Measurements from ENCODE around the gene CDKAL1.
"Not testable (repeated sequence)": the region's sequence is repeated elsewhere in the genome, so short reads cannot be mapped to it uniquely, and the experiment has no call there.

Gene CDKAL1

GRCh38 chr6:20549398-20549797 is 15.1 kb downstream of the CDKAL1 start:
- H3K4me3 ChIP-seq (ENCODE audit: low read depth, low read length), result not testable (repeated sequence)

- no peak overlapping the region for H3K4me3 ChIP-seq (ENCODE audit: low read depth, low read length)
Measured at GRCh38 chr6:20554326-20554725, 20.1 kb downstream of the CDKAL1 start.

DNA sequence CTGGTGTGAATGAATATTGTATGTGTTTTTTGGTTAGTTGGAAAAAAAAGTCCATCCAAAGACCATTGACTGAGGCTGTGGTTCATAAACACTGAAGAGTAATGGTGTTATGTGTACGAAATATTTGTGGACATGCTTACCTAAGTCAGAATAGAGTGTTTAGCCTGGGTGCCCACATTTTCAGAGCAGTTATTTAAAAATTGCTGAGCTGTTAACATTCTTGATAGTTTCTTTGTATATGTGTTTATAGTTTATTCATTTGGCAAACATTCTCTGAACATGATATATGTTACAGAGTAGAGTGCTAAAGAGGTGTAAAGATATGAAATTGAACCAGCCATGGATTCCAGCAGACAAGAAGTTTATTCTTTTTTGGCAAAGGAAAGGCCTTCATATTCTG is 20.6 kb downstream of the CDKAL1 start:
- no peak overlapping the region for H3K4me3 ChIP-seq (ENCODE audit: low read depth, low read length)

DNA sequence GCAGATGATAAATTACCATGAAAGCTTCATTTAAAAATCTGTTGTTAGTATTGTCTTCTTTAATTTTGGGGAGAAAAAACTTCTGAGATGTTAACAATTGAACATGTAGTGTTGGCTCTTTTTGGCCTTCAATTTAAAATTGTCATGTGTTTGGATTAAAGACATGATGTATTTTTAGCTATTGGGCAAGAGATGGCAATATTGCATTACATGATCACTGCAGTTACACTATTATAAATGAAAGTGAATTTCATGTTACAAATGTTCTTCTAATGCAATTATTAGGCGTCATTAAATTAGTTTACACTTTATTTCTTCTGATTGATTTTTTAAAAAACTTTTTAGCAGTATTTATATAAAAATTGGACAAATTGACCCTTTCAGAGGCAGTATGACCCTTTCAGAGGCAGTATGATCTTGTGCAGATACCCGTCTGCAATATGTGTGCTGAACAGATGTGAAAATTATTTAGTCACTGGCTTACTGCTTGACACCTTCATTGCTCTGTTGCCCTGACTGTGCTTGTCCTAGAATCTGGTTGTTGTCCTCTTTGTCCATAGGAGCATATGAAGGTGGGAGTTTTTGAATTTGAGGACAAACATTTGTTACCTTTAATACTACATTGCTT is 25.8 kb downstream of the CDKAL1 start:
- no peak overlapping the region for H3K4me3 ChIP-seq (ENCODE audit: low read depth, low read length)

- H3K4me3 ChIP-seq (ENCODE audit: low read depth, low read length), result no peak overlapping the region
Measured at GRCh38 chr6:20563377-20563776, 29.1 kb downstream of the CDKAL1 start.

DNA sequence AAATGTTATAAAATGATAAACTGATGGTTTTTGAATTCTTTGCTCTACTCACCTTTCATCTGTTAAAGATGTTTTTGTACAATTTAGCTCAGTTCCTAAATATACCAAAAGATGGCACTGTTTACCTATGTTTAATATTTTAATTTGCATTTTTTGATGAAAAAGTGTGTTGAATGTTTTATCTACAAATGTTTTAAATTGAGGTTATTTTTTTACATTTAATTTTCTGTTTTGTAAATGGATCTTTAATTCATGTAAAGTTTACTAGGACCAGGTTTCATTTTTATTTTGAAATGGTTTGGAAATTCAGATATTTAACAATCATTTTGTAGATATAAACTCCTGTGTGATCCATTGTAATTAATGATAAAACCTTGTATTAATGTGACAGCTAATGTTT is 30.0 kb downstream of the CDKAL1 start:
- no peak overlapping the region for H3K4me3 ChIP-seq (ENCODE audit: low read depth, low read length)

GRCh38 chr6:20564777-20565176 is 30.5 kb downstream of the CDKAL1 start:
- no peak overlapping the region for H3K4me3 ChIP-seq (ENCODE audit: low read depth, low read length)

GRCh38 chr6:20565342-20565741 is 31.1 kb downstream of the CDKAL1 start:
- no peak overlapping the region for H3K4me3 ChIP-seq (ENCODE audit: low read depth, low read length)

GRCh38 chr6:20566109-20566508 is 31.9 kb downstream of the CDKAL1 start:
- no peak overlapping the region for H3K4me3 ChIP-seq (ENCODE audit: low read depth, low read length)

DNA sequence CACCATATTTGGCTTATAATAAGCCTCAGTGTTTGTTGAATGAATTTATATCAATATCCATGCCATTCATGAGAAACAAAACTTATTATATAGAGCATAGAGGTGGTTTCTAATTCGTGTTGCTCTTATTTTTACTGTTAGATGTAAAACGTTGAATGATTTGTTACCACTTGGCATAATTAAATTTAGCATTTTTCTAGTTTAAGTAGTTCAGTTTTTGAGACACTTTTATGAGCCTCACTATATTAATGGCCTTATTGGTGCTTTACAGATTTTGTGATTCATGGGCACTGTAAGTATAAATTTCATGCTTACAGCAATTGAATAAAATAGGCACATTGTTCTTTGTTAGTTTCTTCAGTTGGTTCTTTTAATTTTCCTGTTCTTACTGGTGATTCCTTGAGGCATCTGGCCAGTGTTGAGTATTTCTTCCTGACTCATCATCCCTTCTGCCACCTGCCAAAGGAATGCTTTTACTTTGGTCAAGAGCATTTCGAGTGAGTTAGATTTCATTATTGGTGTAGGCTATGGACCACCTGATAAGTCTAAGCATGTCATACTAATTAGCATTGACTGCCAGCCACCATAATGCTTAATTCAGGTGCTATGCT is 34.8 kb downstream of the CDKAL1 start:
- H3K4me3 ChIP-seq (ENCODE audit: low read depth, low read length), result no peak overlapping the region

GRCh38 chr6:20571261-20571660 is 37.0 kb downstream of the CDKAL1 start:
- no peak overlapping the region for H3K4me3 ChIP-seq (ENCODE audit: low read depth, low read length)

DNA sequence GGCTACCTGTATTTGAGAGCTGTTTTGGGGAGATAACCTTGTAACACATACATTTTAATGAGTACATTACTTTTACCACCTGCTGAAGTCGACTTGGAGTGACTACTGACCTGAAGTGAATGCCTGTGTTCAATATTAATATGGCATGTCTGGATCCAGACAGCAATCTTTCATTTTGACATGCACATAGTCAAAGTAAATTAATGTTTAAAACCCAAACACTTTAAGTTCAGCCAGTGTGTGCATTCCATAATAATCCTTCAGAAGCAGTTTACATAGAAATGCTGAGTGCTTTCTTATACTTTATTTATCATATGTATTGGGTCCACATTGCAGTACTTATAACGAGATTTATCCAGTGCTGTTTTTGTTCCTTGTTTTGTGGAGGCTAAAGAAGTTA is 38.0 kb downstream of the CDKAL1 start:
- no peak overlapping the region for H3K4me3 ChIP-seq (ENCODE audit: low read depth, low read length)

- H3K4me3 ChIP-seq (ENCODE audit: low read depth, low read length), result no peak overlapping the region
Measured at GRCh38 chr6:20572940-20573339, 38.7 kb downstream of the CDKAL1 start.

DNA sequence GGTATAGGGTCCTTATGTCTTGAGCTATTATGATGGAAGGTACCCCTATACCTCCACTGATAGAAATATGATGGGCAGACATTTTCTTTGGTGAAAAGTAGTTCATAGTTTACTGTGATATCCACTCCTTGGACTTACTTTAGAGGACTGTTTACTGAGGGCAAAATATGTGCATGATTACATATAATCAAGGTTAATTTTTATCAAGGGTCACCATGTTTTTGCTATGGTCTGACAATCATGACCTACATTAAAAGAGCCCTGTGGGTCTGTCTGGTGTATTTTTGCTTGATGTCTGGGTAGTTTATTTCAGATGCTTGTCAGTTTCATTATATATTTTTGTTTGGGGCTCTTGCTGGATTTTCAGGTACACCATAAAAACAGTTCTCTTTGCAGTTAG is 40.1 kb downstream of the CDKAL1 start:
- H3K4me3 ChIP-seq (ENCODE audit: low read depth, low read length), result no peak overlapping the region

GRCh38 chr6:20575125-20575524 is 40.9 kb downstream of the CDKAL1 start:
- H3K4me3 ChIP-seq (ENCODE audit: low read depth, low read length), result no peak overlapping the region

DNA sequence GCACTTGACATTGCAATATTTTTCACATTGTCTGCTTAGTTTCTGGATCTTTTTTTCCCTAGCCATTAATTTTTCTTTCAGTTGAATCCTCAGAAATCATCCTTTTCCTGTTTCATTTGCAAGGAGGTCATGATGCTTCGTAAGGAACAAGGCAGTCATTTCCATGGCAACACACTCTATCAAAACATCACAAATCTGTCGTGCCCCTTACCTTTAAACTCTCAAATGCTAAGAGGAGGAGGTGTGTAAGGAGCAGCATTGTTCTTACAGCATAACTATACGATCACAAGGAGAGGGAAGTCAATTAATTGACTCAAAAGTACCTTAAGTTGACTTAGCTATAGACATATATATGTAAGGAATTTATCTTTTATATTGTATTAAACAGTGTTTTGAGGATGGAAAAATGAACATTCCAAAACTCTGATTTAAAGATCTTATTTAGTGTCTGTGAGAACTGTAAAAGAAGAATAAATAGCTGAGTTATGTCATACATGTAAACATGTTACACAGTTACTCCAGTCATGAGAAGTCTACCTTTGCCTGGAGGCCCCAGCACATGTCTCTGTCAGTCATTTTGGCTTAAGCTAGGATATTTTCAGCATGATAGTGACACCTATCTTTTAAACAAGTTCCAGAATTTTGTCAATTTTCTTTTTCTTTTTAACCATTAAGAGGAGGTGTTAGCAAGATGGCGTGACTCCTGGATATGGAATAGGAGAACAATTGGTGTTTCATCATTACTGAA is 41.6 kb downstream of the CDKAL1 start:
- H3K4me3 ChIP-seq (ENCODE audit: low read depth, low read length), result no peak overlapping the region

DNA sequence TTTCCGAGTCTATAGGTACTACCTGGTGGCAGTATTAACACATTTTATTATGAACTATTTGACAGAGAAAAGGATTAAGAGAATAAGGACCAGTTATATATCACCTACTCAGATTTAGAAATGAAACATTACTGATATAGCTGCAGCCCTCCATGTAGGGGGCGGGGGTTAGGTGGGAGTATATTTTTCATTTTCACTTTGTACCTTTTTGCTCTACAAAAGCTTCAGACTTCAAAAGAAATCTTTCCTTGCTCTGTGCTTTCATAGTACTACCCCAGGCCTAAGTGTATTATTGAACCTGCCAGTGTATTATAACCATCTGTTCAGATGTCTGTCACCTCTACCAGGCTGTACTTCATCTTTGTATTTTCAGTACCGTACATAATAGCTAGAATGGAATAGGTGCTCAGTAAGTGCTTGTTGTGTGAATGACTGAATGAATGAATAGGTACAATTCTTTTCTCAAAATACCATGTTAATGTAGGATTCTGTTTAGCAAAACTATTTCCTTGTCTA is 43.0 kb downstream of the CDKAL1 start:
- no peak overlapping the region for H3K4me3 ChIP-seq (ENCODE audit: low read depth, low read length)

- H3K4me3 ChIP-seq (ENCODE audit: low read depth, low read length), result no peak overlapping the region
Measured at GRCh38 chr6:20581070-20581469, 46.8 kb downstream of the CDKAL1 start.

DNA sequence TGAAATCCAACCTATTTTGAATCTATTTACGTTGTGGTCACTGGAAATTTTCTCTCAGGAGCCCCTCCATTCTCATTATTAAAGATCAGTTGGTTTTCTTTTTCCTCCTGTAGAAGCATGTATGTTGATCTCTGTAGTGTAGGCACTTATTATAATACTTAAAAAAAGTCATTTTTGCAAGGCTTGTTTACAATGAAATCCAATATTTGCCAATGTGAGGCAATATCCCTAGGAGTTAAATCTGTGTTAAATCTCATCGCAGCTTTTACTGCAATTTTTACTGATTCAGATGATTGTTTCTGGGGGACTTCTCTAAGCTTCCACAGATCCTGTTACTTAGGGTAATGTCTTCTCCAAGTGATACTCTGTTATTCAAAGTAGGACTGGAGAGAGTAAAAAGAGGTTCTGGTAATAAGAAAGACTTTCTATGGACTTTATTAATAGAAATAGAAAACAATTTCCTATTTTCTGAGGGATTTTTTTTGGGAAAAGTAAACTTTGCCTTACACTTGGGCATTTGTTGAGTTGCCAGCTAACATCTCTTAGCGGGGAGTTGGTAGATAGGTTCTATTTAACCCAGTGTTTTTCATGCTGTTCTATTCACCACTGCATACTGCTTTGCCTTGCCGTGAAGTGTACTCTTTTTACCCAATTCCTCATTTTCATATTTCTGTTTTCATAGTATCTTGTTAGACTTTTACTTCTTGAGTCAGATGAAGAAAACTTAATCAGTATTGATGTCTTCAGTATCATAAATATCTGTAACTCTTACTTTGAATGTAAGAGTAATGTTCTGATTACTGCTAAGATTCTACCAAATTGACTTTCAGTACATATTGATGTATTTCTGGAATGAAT is 48.6 kb downstream of the CDKAL1 start:
- H3K4me3 ChIP-seq (ENCODE audit: low read depth, low read length), result no peak overlapping the region

GRCh38 chr6:20583444-20583800 is 49.2 kb downstream of the CDKAL1 start:
- no peak overlapping the region for H3K4me3 ChIP-seq (ENCODE audit: low read depth, low read length)

GRCh38 chr6:20584100-20584731 is 50.0 kb downstream of the CDKAL1 start:
- H3K4me3 ChIP-seq (ENCODE audit: low read depth, low read length), result no peak overlapping the region
